Keratinocyte (primary cell): Measurements from ENCODE around the gene FLAD1. TPM values are rescaled to one million over a fixed set of nuclear protein-coding genes. Genes with fewer than 3 reads are reported as not detected.
A peak's percentile ranks its signal among the peaks of the same experiment; 100 is the strongest.

Source experiments
- DNase-seq: peaks from one replicate; pipeline ENCODE4 v3.0.0-alpha.2; 2011; ENCODE audit warnings: low read depth, missing footprints, low spot score
- FAIRE-seq: peaks from 2 replicates; lab custom pipeline; 2011; peaks lifted over from hg19 to GRCh38; lab: Jason Lieb, UNC
- H2AFZ ChIP-seq: 2 replicates; pipeline ENCODE4 v1.6.0; 2012; ENCODE audit warnings: low read length, control low read depth, inconsistent platforms; ENCODE audit not compliant: control insufficient read depth
- H3K27ac ChIP-seq: 2 replicates; pipeline ENCODE4 v1.5.1; 2011; ENCODE audit warnings: low read length; ENCODE audit not compliant: control insufficient read depth, insufficient read depth
- H3K27me3 ChIP-seq: 3 replicates; pipeline ENCODE4 v1.6.0; 2011; ENCODE audit warnings: low read length; ENCODE audit not compliant: control insufficient read depth, insufficient read depth; ENCODE audit errors: extremely low read depth
- H3K36me3 ChIP-seq, 2 experiments: 2 replicates in 1 of 2; 3 replicates in 1 of 2; pipeline ENCODE4 v1.5.1; 2011; ENCODE audit warnings: low read length in 2 of 2, mild to moderate bottlenecking in 1 of 2; ENCODE audit not compliant: control insufficient read depth in 2 of 2, insufficient read depth in 2 of 2; ENCODE audit errors: extremely low read depth in 1 of 2
- H3K4me1 ChIP-seq: 3 replicates; pipeline ENCODE4 v1.5.1; 2011; ENCODE audit warnings: low read length; ENCODE audit not compliant: control insufficient read depth, insufficient read depth; ENCODE audit errors: extremely low read depth
- H3K4me2 ChIP-seq: 3 replicates; pipeline ENCODE4 v1.6.0; 2011; ENCODE audit warnings: low read depth, low read length; ENCODE audit not compliant: control insufficient read depth, insufficient read depth; ENCODE audit errors: extremely low read depth
- H3K4me3 ChIP-seq, 3 experiments: fragments of 200-600 bp in 1 of 3; sonication (generic) in 1 of 3; 2 replicates in 2 of 3; 3 replicates in 1 of 3; pipeline ENCODE4 v1.5.1; 2011 to 2016; ENCODE audit warnings: low read length in 3 of 3, mild to moderate bottlenecking in 3 of 3, control low read depth in 2 of 3, inconsistent platforms in 1 of 3, low read depth in 1 of 3, mixed read lengths in 1 of 3, mixed run types in 1 of 3, moderate library complexity in 1 of 3; ENCODE audit not compliant: control insufficient read depth in 2 of 3, insufficient read depth in 2 of 3; ENCODE audit errors: extremely low read depth in 1 of 3
- H3K79me2 ChIP-seq: 2 replicates; pipeline ENCODE4 v1.6.0; 2012; ENCODE audit warnings: low read length; ENCODE audit not compliant: control insufficient read depth, insufficient read depth
- H3K9ac ChIP-seq: 3 replicates; pipeline ENCODE4 v1.6.0; 2011; ENCODE audit warnings: low read length; ENCODE audit not compliant: control insufficient read depth, insufficient read depth; ENCODE audit errors: extremely low read depth
- H3K9me1 ChIP-seq: 3 replicates; pipeline ENCODE4 v1.6.0; 2011; ENCODE audit warnings: low read length; ENCODE audit not compliant: control insufficient read depth, insufficient read depth; ENCODE audit errors: extremely low read depth
- H3K9me3 ChIP-seq: 2 replicates; pipeline ENCODE4 v1.5.1; 2012; ENCODE audit warnings: low read depth, low read length; ENCODE audit not compliant: control insufficient read depth
- H4K20me1 ChIP-seq: 3 replicates; pipeline ENCODE4 v1.6.0; 2011; ENCODE audit warnings: low read length; ENCODE audit not compliant: control insufficient read depth, insufficient read depth; ENCODE audit errors: extremely low read depth
- CTCF ChIP-seq, 3 experiments: IDR thresholded peaks in 1 of 3; conservative IDR thresholded peaks in 1 of 3; optimal IDR thresholded peaks in 1 of 3; 2 replicates in 2 of 3; 3 replicates in 1 of 3; pipeline versions ENCODE3 to v1.5.1; 2011; ENCODE audit warnings: low read length in 3 of 3, mild to moderate bottlenecking in 3 of 3, moderate library complexity in 2 of 3, control low read depth in 1 of 3, inconsistent platforms in 1 of 3; ENCODE audit not compliant: insufficient read depth in 2 of 3; ENCODE audit errors: extremely low read depth in 1 of 3
- EZH2 ChIP-seq: IDR thresholded peaks from one replicate; pipeline ENCODE4 v1.6.1; 2012; ENCODE audit warnings: inconsistent platforms, mild to moderate bottlenecking, low read length, moderate library complexity
- dilution Hi-C: fragments of 300-500 bp; cut with MboI; formaldehyde crosslinking; loops from one replicate; pipeline ENCODE4 v1.7.0; 2020; ENCODE audit warnings: low sequenced_read_pairs; ENCODE audit not compliant: extremely low pct_ligation_motif_present
- polyA plus RNA-seq, 5 experiments: library from polyadenylated mRNA; depleted of rRNA in 3 of 5; stranded (reverse) in 3 of 5; stranded (forward) in 1 of 5; unstranded in 1 of 5; fragments of >200 nt; gene quantifications; 1 replicate in 1 of 5; 2 replicates in 3 of 5; 3 replicates in 1 of 5; pipeline versions ENCODE4 v1.2.1 to v1.2.3, GENCODE V29; 2011 to 2012; ENCODE audit warnings: missing spikeins in 2 of 5, low read depth in 1 of 5, low replicate concordance in 1 of 5

FLAD1 gene
- polyA plus RNA-seq, 1 donor (not counting 4 experiments of a cell fraction or from before 2014, with no cell fraction given): 51.4 TPM

- DNase-seq (no peak), FAIRE-seq (no peak)
- H3K36me3 ChIP-seq: peaks cover 35 to 58% of the 10 kb centered on the region in 2 experiments
- peaks cover 53% of the 10 kb centered on the region for H3K79me2 ChIP-seq
- no peaks in the 10 kb centered on the region for H3K9me1 ChIP-seq
- H3K4me2 ChIP-seq: no peak overlapping the region
- no peak overlapping the region for H2AFZ ChIP-seq
- peaks cover 42% of the 10 kb centered on the region for H3K4me1 ChIP-seq
- H3K4me3 ChIP-seq: no peak overlapping the region
- no peaks in the 10 kb centered on the region for H3K9me3 ChIP-seq
- TF ChIP-seq CTCF (optimal IDR thresholded peaks at IDR 0.05 in 1 of 3, IDR thresholded peaks at IDR 0.05 in 1 of 3, conservative IDR thresholded peaks at IDR 0.05 in 1 of 3; ENCODE audit: extremely low read depth in 1 of 3, insufficient read depth in 2 of 3, low read length in 3 of 3) (no peak), EZH2 (no peak)
- H3K27me3 ChIP-seq: no peaks in the 10 kb centered on the region
- H3K9ac ChIP-seq: no peak overlapping the region
- dilution Hi-C loops: no loop called here
- no peak overlapping the region for H3K27ac ChIP-seq
- H4K20me1 ChIP-seq: no peaks in the 10 kb centered on the region
Observed at GRCh38 chr1:154966111-154966510, 17.0 kb upstream of the FLAD1 start.

DNA sequence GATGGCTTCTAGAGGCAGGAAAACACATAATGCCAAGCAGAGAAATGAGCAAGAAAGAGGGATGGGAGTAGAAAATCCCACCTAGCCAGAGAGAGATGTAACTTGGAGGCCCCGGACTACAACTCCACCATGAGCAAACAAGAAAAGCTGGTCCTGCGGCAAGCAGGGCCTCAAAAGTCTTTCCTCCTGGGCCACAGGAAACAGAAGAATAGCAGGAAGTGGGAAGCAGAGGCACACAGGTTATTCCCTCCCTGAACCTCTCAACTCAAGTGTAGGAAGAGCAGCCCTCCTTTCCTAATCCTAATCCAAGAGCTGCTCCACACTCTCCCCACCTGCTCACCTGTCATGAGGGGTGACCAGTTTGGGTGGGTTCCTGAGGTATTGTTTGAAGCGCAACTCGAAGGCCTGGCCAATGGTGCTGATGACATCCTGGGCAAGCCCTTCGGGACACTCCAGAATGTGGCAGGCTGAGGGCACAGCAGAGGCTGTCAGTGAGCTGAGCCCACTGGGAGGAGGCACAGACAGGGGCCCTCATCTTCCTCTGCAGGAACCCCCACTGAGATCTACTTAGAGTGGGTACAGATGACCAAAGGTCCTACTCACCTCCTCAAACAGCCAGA is 15.7 kb upstream of the FLAD1 start:
- no peak overlapping the region for H3K4me3 ChIP-seq
- dilution Hi-C loops: no loop called here
- peak overlapping the region; percentile 8 for H3K4me2 ChIP-seq
- no peaks in the 10 kb centered on the region for H4K20me1 ChIP-seq
- DNase-seq: no peak
- TF ChIP-seq EZH2: no peak
- no peak for TF ChIP-seq CTCF (optimal IDR thresholded peaks at IDR 0.05 in 1 of 3, IDR thresholded peaks at IDR 0.05 in 1 of 3, conservative IDR thresholded peaks at IDR 0.05 in 1 of 3; ENCODE audit: extremely low read depth in 1 of 3, insufficient read depth in 2 of 3, low read length in 3 of 3)
- H3K36me3 ChIP-seq: peaks cover 35 to 55% of the 10 kb centered on the region in 2 experiments
- H3K9ac ChIP-seq: no peak overlapping the region
- no peak overlapping the region for H3K27ac ChIP-seq
- no peak for FAIRE-seq
- H3K4me1 ChIP-seq: peaks cover 50% of the 10 kb centered on the region
- H3K27me3 ChIP-seq: no peaks in the 10 kb centered on the region
- no peaks in the 10 kb centered on the region for H3K9me3 ChIP-seq
- peaks cover 53% of the 10 kb centered on the region for H3K79me2 ChIP-seq
- no peaks in the 10 kb centered on the region for H3K9me1 ChIP-seq
- no peak overlapping the region for H2AFZ ChIP-seq
